Gastrocnemius medialis (tissue), 4 donors: ENCODE data around the gene NSUN7. TPM values are rescaled to one million over a fixed set of nuclear protein-coding genes. Genes with fewer than 3 reads are reported as not detected.

Experiments
- ATAC-seq, 2 donors: fragments of 150-250 bp; one replicate each; pipeline ENCODE4 v1.9.1; 2016
- DNase-seq, 2 donors: peaks; one replicate each; pipeline ENCODE4 v3.0.0-alpha.2; 2019
- H3K27ac ChIP-seq, 4 donors: fragments of 200-600 bp; sonication (generic); 1 replicate in 1 of 4; 2 replicates in 3 of 4; pipeline ENCODE4 v1.5.1; 2016 to 2018; ENCODE audit warnings: mild to moderate bottlenecking in 2 of 4, moderate library complexity in 1 of 4
- H3K27me3 ChIP-seq, 3 donors: fragments of 200-600 bp; sonication (generic) in 2 of 3; 1 replicate in 1 of 3; 2 replicates in 2 of 3; pipeline versions ENCODE4 v1.5.1 to v1.6.0; 2016 to 2019; ENCODE audit warnings: mild to moderate bottlenecking in 1 of 3, moderate library complexity in 1 of 3
- H3K36me3 ChIP-seq, 2 donors: fragments of 200-600 bp; sonication (generic) in 1 of 2; one replicate each; pipeline ENCODE4 v1.5.1; 2017 to 2018
- H3K4me1 ChIP-seq, 2 donors: fragments of 200-600 bp; sonication (generic) in 1 of 2; one replicate each; pipeline ENCODE4 v1.5.1; 2016 to 2017; ENCODE audit warnings: mild to moderate bottlenecking in 2 of 2
- H3K4me3 ChIP-seq, 4 donors: fragments of 200-600 bp; sonication (generic) in 3 of 4; 1 replicate in 1 of 4; 2 replicates in 3 of 4; pipeline ENCODE4 v1.5.1; 2016 to 2019; ENCODE audit warnings: mild to moderate bottlenecking in 2 of 4
- H3K9me3 ChIP-seq, 3 donors: fragments of 200-600 bp; sonication (generic) in 2 of 3; 1 replicate in 1 of 3; 2 replicates in 2 of 3; pipeline ENCODE4 v1.5.1; 2016 to 2019
- POLR2A ChIP-seq, 2 donors: fragments of 450-650 bp; IDR thresholded peaks; one replicate each; pipeline ENCODE4 v1.6.1; 2017; ENCODE audit warnings: antibody characterized with exemption in 2 of 2, mild to moderate bottlenecking in 2 of 2, moderate library complexity in 2 of 2
- in situ Hi-C, 4 donors: fragments of 200-750 bp; cut with MboI; loops; one replicate each; pipeline versions ENCODE4 v1.15.0 to v1.8.0; 2017; ENCODE audit warnings: low sequenced_read_pairs in 4 of 4
- intact Hi-C: fragments of 100-400 bp; cut with DNase I; formaldehyde crosslinking; loops from one replicate; pipeline ENCODE4 v1.15.1; 2023; ENCODE audit warnings: low total_unique reads
- total RNA-seq, 4 donors: library from RNA; depleted of rRNA; stranded (reverse); fragments of >200 nt; gene quantifications; one replicate each; pipeline versions ENCODE4 v1.1.0 to v1.2.3, GENCODE V29; 2016
- TF ChIP-seq, protein P1 (sequence below), 5 experiments: fragments of 450-650 bp in 3 of 5; fragments of 200-600 bp in 2 of 5; sonication (generic) in 2 of 5; IDR thresholded peaks in 4 of 5; conservative IDR thresholded peaks in 1 of 5; 1 replicate in 4 of 5; 2 replicates in 1 of 5; pipeline ENCODE4 v1.5.1; 2016 to 2019; ENCODE audit warnings: antibody characterized with exemption in 5 of 5, mild to moderate bottlenecking in 3 of 5, moderate library complexity in 3 of 5

NSUN7 gene
- total RNA-seq, 4 donors from 2014 or later, result 0.18 TPM; not detected in 3

DNA sequence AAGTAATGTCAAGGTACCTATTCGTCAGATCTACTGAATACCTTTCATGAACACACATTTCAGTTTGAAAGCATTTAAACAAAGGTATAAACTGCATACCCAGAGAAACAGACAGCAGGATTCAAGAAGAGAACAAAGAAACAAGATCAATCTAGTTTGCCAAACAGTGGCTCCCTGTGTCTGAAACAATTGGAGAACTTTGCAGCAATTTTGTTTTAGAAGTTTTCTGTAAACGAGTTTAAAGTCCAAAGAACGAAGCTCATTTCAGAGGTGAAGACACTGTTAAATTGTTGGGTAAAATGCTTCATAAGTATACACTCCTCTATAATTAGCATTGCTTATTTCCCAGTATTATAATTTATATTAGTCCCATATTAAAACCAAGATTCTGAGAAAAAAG is 21.4 kb upstream of the NSUN7 start:
- Histone ChIP-seq H3K4me1 (peaks cover 5 to 8% of the 10 kb centered on the region in 2 donors), H3K9me3 (no peaks in the 10 kb centered on the region), H3K4me3 (no peak overlapping the region), H3K27me3 (no peaks in the 10 kb centered on the region), H3K27ac (no peak overlapping the region), H3K36me3 (no peaks in the 10 kb centered on the region)
- intact Hi-C loops (no loop called here), in situ Hi-C loops (no loop called here)
- DNase-seq, result no peak
- TF ChIP-seq, protein P1, sequence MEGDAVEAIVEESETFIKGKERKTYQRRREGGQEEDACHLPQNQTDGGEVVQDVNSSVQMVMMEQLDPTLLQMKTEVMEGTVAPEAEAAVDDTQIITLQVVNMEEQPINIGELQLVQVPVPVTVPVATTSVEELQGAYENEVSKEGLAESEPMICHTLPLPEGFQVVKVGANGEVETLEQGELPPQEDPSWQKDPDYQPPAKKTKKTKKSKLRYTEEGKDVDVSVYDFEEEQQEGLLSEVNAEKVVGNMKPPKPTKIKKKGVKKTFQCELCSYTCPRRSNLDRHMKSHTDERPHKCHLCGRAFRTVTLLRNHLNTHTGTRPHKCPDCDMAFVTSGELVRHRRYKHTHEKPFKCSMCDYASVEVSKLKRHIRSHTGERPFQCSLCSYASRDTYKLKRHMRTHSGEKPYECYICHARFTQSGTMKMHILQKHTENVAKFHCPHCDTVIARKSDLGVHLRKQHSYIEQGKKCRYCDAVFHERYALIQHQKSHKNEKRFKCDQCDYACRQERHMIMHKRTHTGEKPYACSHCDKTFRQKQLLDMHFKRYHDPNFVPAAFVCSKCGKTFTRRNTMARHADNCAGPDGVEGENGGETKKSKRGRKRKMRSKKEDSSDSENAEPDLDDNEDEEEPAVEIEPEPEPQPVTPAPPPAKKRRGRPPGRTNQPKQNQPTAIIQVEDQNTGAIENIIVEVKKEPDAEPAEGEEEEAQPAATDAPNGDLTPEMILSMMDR (IDR thresholded peaks at IDR 0.05 in 4 of 5, conservative IDR thresholded peaks at IDR 0.05 in 1 of 5), result no peak
- no peak for TF ChIP-seq POLR2A (IDR thresholded peaks at IDR 0.05)
- no peak for ATAC-seq

DNA sequence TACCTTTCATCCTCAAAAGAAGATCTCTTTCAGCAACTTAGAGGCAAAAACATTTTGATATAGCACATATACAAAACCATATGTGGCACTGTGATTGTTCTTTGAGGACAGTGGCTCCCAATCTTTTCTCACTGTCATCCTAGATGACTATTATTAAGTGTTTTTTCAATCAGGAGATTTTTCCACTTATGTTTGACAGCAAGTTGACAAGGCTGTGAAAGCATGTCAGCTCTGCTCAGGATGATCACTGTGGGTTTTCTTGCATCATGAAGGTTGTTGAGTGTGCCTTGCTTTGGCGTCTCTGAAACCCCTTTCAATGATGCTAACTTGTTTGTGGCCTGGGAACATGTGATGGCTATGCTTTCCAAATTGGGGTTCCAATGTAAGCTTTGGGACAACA is 20.2 kb upstream of the NSUN7 start:
- H3K27ac ChIP-seq, result no peak overlapping the region
- no peak for TF ChIP-seq POLR2A (IDR thresholded peaks at IDR 0.05)
- TF ChIP-seq, protein P1 (IDR thresholded peaks at IDR 0.05 in 4 of 5, conservative IDR thresholded peaks at IDR 0.05 in 1 of 5), result no peak
- in situ Hi-C loops (no loop called here), intact Hi-C loops (no loop called here)
- no peak overlapping the region for H3K4me3 ChIP-seq
- H3K9me3 ChIP-seq, result no peaks in the 10 kb centered on the region
- peaks cover 5 to 8% of the 10 kb centered on the region in 2 donors for H3K4me1 ChIP-seq
- H3K36me3 ChIP-seq, result no peaks in the 10 kb centered on the region
- no peaks in the 10 kb centered on the region for H3K27me3 ChIP-seq
- ATAC-seq (no peak), DNase-seq (no peak)

DNA sequence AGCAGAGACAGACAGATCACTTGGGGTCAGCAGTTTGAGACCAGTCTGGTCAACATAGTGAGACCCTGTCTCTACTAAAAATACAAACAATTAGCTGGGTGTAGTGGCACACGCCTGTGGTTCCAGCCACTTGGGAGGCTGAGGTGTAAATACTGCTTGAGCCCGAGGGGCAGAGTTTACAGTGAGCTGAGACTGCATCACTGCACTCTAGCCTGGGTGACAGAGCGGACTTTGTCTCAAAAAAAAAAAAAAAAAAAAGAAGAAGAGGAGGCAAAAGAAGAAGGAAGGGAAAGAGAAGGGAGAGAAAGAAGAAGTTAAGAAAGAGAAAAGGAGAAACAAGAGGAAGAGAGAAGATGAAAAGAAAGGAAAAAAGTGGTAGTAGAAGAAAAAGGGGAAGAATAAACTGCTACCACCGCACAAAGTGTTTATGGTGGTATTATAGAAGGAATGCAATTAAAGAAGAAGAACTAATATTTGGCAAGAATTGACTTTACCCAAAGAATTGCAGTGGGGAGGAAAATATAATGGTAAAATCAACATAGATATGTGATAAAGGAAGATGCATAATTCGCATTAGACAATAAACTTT is 19.6 kb upstream of the NSUN7 start:
- H3K4me1 ChIP-seq, result peaks cover 5 to 8% of the 10 kb centered on the region in 2 donors
- no peak overlapping the region for H3K4me3 ChIP-seq
- no peak for TF ChIP-seq POLR2A (IDR thresholded peaks at IDR 0.05)
- TF ChIP-seq, protein P1 (IDR thresholded peaks at IDR 0.05 in 4 of 5, conservative IDR thresholded peaks at IDR 0.05 in 1 of 5), result no peak
- H3K27me3 ChIP-seq, result no peaks in the 10 kb centered on the region
- H3K36me3 ChIP-seq, result no peaks in the 10 kb centered on the region
- in situ Hi-C loops, result no loop called here
- intact Hi-C loops, result loop anchor here (10.0 kb wide), 1 partner anchor 165 kb away; no protein-coding TSS in a partner anchor
- ATAC-seq (no peak), DNase-seq (no peak)
- no peak overlapping the region for H3K27ac ChIP-seq
- H3K9me3 ChIP-seq, result no peaks in the 10 kb centered on the region

DNA sequence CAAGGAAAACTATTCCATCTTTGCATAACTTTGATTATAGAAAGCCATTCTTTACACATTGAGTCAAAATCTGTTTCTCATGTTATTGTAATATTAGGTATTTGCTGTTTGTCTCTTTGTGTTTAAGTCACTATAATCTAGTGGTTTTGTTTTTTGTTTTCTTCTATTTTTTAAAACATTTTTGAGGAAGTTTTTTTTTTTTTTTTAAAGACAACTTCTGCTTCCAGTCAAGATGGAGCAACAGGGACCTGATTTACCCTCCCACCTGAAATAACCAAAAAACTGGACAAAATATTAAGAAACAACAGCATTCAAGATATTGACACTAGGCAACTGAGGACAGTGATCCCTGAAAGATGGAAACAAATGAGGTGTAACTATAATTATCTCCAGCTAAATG is 18.4 kb upstream of the NSUN7 start:
- no peak for DNase-seq
- Histone ChIP-seq H3K27ac (no peak overlapping the region), H3K36me3 (no peaks in the 10 kb centered on the region), H3K4me3 (no peak overlapping the region), H3K4me1 (peaks cover 5 to 8% of the 10 kb centered on the region in 2 donors), H3K9me3 (no peaks in the 10 kb centered on the region), H3K27me3 (no peaks in the 10 kb centered on the region)
- TF ChIP-seq POLR2A (IDR thresholded peaks at IDR 0.05), result no peak
- TF ChIP-seq, protein P1 (IDR thresholded peaks at IDR 0.05 in 4 of 5, conservative IDR thresholded peaks at IDR 0.05 in 1 of 5), result no peak
- intact Hi-C loops (loop anchor here (10.0 kb wide), 1 partner anchor 163 kb away; no protein-coding TSS in a partner anchor), in situ Hi-C loops (no loop called here)
- ATAC-seq, result no peak
